ENCODE results near the gene DNAAF2.
"Not testable (repeated sequence)": the region's sequence is repeated elsewhere in the genome, so short reads cannot be mapped to it uniquely, and the experiment has no call there.

DNAAF2 gene

DNA sequence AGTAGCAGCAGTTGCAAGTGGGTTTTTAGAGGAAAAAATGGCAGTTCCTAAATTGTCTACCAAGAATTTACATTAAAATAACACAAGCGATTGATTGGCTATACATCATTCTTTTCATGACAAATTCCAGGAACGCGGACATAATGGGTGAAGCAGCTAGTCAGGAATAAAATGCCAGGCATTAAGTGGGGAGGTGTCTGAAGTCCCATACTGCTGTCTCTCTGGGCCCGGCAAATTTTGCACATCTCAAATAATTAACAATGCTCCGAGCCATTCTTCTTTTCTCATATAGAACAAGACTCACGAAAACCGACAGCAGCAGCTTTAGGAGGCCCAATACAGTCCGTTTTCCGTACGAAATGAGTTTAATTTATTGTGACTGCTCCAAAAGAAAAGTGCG lies 15.3 kb downstream of the DNAAF2 start:
- no peak for DNase-seq (ENCODE audit: extremely low read depth, low read depth)
- TF ChIP-seq, protein P1, sequence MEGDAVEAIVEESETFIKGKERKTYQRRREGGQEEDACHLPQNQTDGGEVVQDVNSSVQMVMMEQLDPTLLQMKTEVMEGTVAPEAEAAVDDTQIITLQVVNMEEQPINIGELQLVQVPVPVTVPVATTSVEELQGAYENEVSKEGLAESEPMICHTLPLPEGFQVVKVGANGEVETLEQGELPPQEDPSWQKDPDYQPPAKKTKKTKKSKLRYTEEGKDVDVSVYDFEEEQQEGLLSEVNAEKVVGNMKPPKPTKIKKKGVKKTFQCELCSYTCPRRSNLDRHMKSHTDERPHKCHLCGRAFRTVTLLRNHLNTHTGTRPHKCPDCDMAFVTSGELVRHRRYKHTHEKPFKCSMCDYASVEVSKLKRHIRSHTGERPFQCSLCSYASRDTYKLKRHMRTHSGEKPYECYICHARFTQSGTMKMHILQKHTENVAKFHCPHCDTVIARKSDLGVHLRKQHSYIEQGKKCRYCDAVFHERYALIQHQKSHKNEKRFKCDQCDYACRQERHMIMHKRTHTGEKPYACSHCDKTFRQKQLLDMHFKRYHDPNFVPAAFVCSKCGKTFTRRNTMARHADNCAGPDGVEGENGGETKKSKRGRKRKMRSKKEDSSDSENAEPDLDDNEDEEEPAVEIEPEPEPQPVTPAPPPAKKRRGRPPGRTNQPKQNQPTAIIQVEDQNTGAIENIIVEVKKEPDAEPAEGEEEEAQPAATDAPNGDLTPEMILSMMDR (IDR thresholded peaks at IDR 0.05; ENCODE audit: low read depth, low read length): no peak

DNA sequence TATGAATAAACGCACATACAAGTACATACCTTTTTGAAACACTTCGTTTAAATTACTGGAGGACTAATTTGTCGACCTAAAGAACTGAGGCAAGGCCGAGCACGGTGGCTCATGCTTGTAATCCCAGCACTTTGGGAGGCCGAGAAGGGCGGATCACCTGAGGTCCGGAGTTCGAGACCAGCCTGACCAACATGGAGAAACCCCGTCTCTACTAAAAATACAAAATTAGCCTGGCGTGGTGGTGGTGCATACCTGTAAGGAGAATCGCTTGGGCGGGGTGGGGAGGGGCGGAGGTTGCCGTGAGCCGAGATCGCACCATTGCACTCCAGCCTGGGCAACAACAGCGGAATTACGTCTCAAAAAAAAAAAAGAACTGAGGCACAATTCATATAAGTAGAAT lies 15.8 kb downstream of the DNAAF2 start:
- not testable (repeated sequence) for DNase-seq (ENCODE audit: extremely low read depth, low read depth)

DNA sequence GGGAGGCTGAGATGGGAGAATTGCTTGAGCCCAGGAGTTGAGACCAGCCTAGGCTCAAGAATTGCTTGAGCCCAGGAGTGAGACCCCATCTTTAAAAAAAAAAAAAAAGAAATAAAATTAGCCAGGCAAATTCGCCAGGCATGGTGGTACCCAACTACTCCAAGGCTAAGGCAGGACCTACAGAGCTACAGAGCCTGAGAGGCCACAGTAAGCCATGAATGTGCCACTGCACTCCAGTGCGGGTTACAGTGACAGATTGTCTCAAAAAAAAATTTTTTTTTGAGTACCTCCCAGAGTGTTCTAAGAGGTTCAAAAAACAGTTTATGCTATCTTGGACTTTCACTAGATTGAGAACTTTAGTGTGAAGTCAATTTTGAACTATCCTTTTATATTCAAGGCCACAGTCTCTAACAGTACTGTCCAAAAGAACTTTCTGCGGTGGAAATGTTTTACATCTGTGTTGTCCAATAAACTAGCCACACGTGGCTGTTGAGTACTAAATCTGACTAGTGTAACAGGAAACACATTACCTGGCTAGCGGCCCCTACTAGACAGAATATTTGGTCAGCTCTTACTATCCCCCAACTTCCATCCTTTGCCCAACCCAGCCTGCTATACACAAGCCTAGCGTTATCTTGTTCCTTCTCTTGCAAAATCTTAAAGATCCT lies 17.1 kb downstream of the DNAAF2 start:
- TF ChIP-seq, protein P1 (IDR thresholded peaks at IDR 0.05; ENCODE audit: low read depth, low read length): no peak
- no peak for DNase-seq (ENCODE audit: extremely low read depth, low read depth)

DNA sequence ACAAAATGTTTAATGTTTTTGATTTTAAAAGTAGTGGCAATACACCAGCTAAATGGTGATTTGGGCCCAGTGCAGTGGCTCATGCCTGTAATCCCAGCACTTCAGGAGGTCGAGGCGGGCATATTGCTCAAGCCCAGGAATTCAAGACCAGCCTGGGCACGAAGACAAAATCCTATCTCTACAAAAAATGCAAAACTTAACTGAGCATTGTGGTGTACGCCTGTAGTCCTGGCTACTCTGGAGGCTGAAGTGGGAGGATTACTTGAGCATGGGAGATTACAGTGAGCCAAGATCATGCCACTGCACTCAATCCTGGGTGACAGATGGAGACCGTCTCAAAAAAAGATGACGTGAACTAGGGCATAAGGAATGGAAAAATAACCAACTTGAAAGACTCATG lies 19.3 kb downstream of the DNAAF2 start:
- TF ChIP-seq, protein P1 (IDR thresholded peaks at IDR 0.05; ENCODE audit: low read depth, low read length): no peak
- DNase-seq (ENCODE audit: extremely low read depth, low read depth): no peak

DNA sequence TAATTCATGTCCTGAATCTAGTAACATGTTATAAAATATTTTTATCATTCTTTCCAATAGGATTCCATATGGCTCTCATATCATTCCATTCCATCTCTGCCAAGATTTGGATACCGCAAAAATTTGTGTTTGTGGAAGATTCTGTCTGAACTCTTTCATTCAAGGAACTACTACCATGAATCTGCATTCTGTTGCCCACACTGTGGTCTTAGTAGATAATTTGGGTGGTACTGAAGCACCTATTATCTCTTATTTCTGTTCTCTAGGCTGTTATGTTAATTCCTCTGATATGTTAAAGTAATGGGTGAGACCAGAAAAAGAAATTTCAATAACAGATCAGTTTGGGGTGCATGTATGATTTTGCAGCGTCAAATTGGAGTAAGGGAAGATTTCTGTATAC lies 20.8 kb downstream of the DNAAF2 start:
- TF ChIP-seq, protein P1 (IDR thresholded peaks at IDR 0.05; ENCODE audit: low read depth, low read length): no peak
- no peak for DNase-seq (ENCODE audit: extremely low read depth, low read depth)

DNA sequence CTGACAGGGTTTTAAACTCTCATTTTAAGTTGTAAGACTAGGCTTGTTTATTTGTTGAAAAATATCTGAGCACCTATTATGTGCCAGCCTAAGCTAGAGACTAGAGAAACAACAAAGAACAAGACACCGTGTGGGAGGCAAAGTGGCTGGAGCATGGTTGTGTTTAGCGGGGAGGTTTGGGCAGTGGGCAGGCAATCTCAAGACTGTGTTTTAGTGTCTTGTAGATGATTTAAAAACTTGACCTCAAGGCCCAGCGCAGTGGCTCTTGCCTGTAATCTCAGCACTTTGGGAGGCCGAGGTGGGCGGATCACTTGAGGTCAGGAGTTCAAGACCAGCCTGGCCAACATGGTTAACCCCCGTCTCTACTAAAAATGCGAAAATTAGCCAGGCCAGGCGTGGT lies 22.4 kb downstream of the DNAAF2 start:
- DNase-seq (ENCODE audit: extremely low read depth, low read depth): no peak
- TF ChIP-seq, protein P1 (IDR thresholded peaks at IDR 0.05; ENCODE audit: low read depth, low read length): no peak

DNA sequence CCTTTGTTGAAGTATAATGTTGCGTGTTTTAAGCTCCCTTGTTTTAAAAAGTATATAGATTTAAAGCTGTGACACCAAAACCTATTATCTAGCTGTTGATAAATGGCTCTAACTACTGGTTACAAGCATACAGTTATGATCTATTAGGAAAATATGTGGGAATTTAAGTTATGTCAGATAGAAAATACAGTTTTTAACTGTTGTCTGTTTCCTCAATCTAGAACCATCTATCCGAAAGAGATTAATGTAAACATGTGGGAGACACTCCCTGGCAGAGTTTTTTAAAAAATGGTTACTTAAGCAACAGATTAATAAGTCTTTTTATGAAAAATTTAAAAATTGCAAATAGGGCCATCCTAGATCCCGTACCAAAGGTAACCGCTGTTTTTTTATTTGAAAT lies 22.8 kb downstream of the DNAAF2 start:
- no peak for DNase-seq (ENCODE audit: extremely low read depth, low read depth)
- TF ChIP-seq, protein P1 (IDR thresholded peaks at IDR 0.05; ENCODE audit: low read depth, low read length): no peak

DNA sequence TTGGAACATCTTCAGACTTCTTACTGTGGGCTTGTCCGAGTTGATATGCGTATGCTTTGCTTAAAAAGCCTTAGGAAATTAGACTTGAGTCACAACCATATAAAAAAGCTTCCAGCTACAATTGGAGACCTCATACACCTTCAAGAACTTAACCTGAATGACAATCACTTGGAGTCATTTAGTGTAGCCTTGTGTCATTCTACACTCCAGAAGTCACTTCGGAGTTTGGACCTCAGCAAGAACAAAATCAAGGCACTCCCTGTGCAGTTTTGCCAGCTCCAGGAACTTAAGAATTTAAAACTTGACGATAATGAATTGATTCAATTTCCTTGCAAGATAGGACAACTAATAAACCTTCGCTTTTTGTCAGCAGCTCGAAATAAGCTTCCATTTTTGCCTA lies 27.5 kb downstream of the DNAAF2 start:
- no peak for DNase-seq (ENCODE audit: extremely low read depth, low read depth)

More for the DNA sequence above, 27.5 kb downstream of the DNAAF2 start:
- TF ChIP-seq, protein P1 (IDR thresholded peaks at IDR 0.05; ENCODE audit: low read depth, low read length): no peak
